22Rv1 (cell line): ENCODE data around the gene NECAB3.

Experiments used
- CTCF ChIP-seq: fragments of 450-650 bp; IDR thresholded peaks from 2 replicates; pipeline ENCODE4 v1.5.1; 2017; ENCODE audit warnings: mild to moderate bottlenecking
- ZFX ChIP-seq: fragments of 450-650 bp; IDR thresholded peaks from 2 replicates; pipeline ENCODE4 v1.6.1; 2017; ENCODE audit warnings: antibody characterized with exemption, borderline replicate concordance

GRCh38 chr20:33697129-33697528, 22.9 kb upstream of the NECAB3 start:
- TF ChIP-seq CTCF (no peak), ZFX (no peak)
